ENCODE measurements around the gene CTTN.

GRCh38 chr11:70368961-70369360 lies 29.4 kb upstream of the CTTN start:
- TF ChIP-seq, protein P1, sequence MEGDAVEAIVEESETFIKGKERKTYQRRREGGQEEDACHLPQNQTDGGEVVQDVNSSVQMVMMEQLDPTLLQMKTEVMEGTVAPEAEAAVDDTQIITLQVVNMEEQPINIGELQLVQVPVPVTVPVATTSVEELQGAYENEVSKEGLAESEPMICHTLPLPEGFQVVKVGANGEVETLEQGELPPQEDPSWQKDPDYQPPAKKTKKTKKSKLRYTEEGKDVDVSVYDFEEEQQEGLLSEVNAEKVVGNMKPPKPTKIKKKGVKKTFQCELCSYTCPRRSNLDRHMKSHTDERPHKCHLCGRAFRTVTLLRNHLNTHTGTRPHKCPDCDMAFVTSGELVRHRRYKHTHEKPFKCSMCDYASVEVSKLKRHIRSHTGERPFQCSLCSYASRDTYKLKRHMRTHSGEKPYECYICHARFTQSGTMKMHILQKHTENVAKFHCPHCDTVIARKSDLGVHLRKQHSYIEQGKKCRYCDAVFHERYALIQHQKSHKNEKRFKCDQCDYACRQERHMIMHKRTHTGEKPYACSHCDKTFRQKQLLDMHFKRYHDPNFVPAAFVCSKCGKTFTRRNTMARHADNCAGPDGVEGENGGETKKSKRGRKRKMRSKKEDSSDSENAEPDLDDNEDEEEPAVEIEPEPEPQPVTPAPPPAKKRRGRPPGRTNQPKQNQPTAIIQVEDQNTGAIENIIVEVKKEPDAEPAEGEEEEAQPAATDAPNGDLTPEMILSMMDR (IDR thresholded peaks at IDR 0.05): no peak
- TF ChIP-seq POLR2AphosphoS5 (IDR thresholded peaks at IDR 0.05; ENCODE audit: insufficient read depth in 1 of 2, low read depth in 1 of 2): no peak
